Measurements from ENCODE around the gene C6orf136.
"Not testable (repeated sequence)": the region's sequence is repeated elsewhere in the genome, so short reads cannot be mapped to it uniquely, and the experiment has no call there.

Gene C6orf136

GRCh38 chr6:30646450-30647241, at the start of gene C6orf136:
TSS of gene C6orf136 (plus strand) at chr6:30647133. CDS start at chr6:30647232, 99 bp downstream.
- peak within 1 kb of the TSS; percentile 98 for H3K27ac ChIP-seq (ENCODE audit: low read depth, low read length)
- peaks cover 14% of the 10 kb centered on the region for H3K4me1 ChIP-seq (ENCODE audit: insufficient read depth, low read length)
- H3K36me3 ChIP-seq (ENCODE audit: insufficient read depth, low read length), result peaks cover 17% of the 10 kb centered on the region

GRCh38 chr6:30597315-30598144, 49.4 kb upstream of the C6orf136 start:
- H3K27ac ChIP-seq (ENCODE audit: low read depth, low read length); H3K4me1 ChIP-seq (ENCODE audit: insufficient read depth, low read length); H3K27me3 ChIP-seq (ENCODE audit: control insufficient read depth in 1 of 2, insufficient read depth in 2 of 2, low read length in 2 of 2); H3K9ac ChIP-seq (ENCODE audit: low read length); H3K4me3 ChIP-seq (ENCODE audit: low read depth in 1 of 2, low read length in 2 of 2); H3K9me3 ChIP-seq (ENCODE audit: low read length): not testable (repeated sequence)
- H3K36me3 ChIP-seq (ENCODE audit: insufficient read depth, low read length), result peaks cover 38% of the 10 kb centered on the region

More at GRCh38 chr6:30646450-30647241, at the start of gene C6orf136:
- no peaks in the 10 kb centered on the region for H3K9me3 ChIP-seq (ENCODE audit: low read length)
- peak within 1 kb of the TSS; percentile 85 for H3K9ac ChIP-seq (ENCODE audit: low read length)
- H3K27me3 ChIP-seq (ENCODE audit: control insufficient read depth in 1 of 2, insufficient read depth in 2 of 2, low read length in 2 of 2), result no peaks in the 10 kb centered on the region
- H3K4me3 ChIP-seq (ENCODE audit: low read depth in 1 of 2, low read length in 2 of 2), result peak within 1 kb of the TSS; percentile 72 to 86

- Histone ChIP-seq H3K9me3 (ENCODE audit: low read length) (no peaks in the 10 kb centered on the region), H3K27me3 (ENCODE audit: control insufficient read depth in 1 of 2, insufficient read depth in 2 of 2, low read length in 2 of 2) (no peaks in the 10 kb centered on the region), H3K4me3 (ENCODE audit: low read depth in 1 of 2, low read length in 2 of 2) (no peak overlapping the region), H3K27ac (ENCODE audit: low read depth, low read length) (no peak overlapping the region), H3K4me1 (ENCODE audit: insufficient read depth, low read length) (no peaks in the 10 kb centered on the region), H3K9ac (ENCODE audit: low read length) (no peak overlapping the region), H3K36me3 (ENCODE audit: insufficient read depth, low read length) (peaks cover 49% of the 10 kb centered on the region)
Measured at GRCh38 chr6:30598912-30599624, 47.9 kb upstream of the C6orf136 start.

- H3K9ac ChIP-seq (ENCODE audit: low read length), result no peak overlapping the region
- H3K9me3 ChIP-seq (ENCODE audit: low read length), result no peaks in the 10 kb centered on the region
- peaks cover 49% of the 10 kb centered on the region for H3K36me3 ChIP-seq (ENCODE audit: insufficient read depth, low read length)
- H3K27me3 ChIP-seq (ENCODE audit: control insufficient read depth in 1 of 2, insufficient read depth in 2 of 2, low read length in 2 of 2), result no peaks in the 10 kb centered on the region
- H3K4me3 ChIP-seq (ENCODE audit: low read depth in 1 of 2, low read length in 2 of 2), result no peak overlapping the region
- no peaks in the 10 kb centered on the region for H3K4me1 ChIP-seq (ENCODE audit: insufficient read depth, low read length)
- H3K27ac ChIP-seq (ENCODE audit: low read depth, low read length), result no peak overlapping the region
Measured at GRCh38 chr6:30599625-30600324, 47.2 kb upstream of the C6orf136 start.

- H3K4me3 ChIP-seq (ENCODE audit: low read depth in 1 of 2, low read length in 2 of 2), result no peak overlapping the region
- no peaks in the 10 kb centered on the region for H3K4me1 ChIP-seq (ENCODE audit: insufficient read depth, low read length)
- no peak overlapping the region for H3K9ac ChIP-seq (ENCODE audit: low read length)
- H3K9me3 ChIP-seq (ENCODE audit: low read length), result no peaks in the 10 kb centered on the region
- H3K27ac ChIP-seq (ENCODE audit: low read depth, low read length), result no peak overlapping the region
- H3K27me3 ChIP-seq (ENCODE audit: control insufficient read depth in 1 of 2, insufficient read depth in 2 of 2, low read length in 2 of 2), result no peaks in the 10 kb centered on the region
- peaks cover 53% of the 10 kb centered on the region for H3K36me3 ChIP-seq (ENCODE audit: insufficient read depth, low read length)
Measured at GRCh38 chr6:30600451-30600961, 46.4 kb upstream of the C6orf136 start.

- Histone ChIP-seq H3K36me3 (ENCODE audit: insufficient read depth, low read length) (peaks cover 62% of the 10 kb centered on the region), H3K4me3 (ENCODE audit: low read depth in 1 of 2, low read length in 2 of 2) (no peak overlapping the region), H3K9me3 (ENCODE audit: low read length) (no peaks in the 10 kb centered on the region), H3K27me3 (ENCODE audit: control insufficient read depth in 1 of 2, insufficient read depth in 2 of 2, low read length in 2 of 2) (no peaks in the 10 kb centered on the region), H3K9ac (ENCODE audit: low read length) (no peak overlapping the region), H3K4me1 (ENCODE audit: insufficient read depth, low read length) (no peaks in the 10 kb centered on the region), H3K27ac (ENCODE audit: low read depth, low read length) (no peak overlapping the region)
Measured at GRCh38 chr6:30601436-30601814, 45.5 kb upstream of the C6orf136 start.

GRCh38 chr6:30601815-30602641, 44.9 kb upstream of the C6orf136 start:
- no peaks in the 10 kb centered on the region for H3K27me3 ChIP-seq (ENCODE audit: control insufficient read depth in 1 of 2, insufficient read depth in 2 of 2, low read length in 2 of 2)
- H3K4me3 ChIP-seq (ENCODE audit: low read depth in 1 of 2, low read length in 2 of 2), result no peak overlapping the region
- H3K9ac ChIP-seq (ENCODE audit: low read length), result no peak overlapping the region
- H3K4me1 ChIP-seq (ENCODE audit: insufficient read depth, low read length), result no peaks in the 10 kb centered on the region
- H3K27ac ChIP-seq (ENCODE audit: low read depth, low read length), result no peak overlapping the region
- no peaks in the 10 kb centered on the region for H3K9me3 ChIP-seq (ENCODE audit: low read length)
- H3K36me3 ChIP-seq (ENCODE audit: insufficient read depth, low read length), result peaks cover 68% of the 10 kb centered on the region

GRCh38 chr6:30603961-30604360, 43.0 kb upstream of the C6orf136 start:
- Histone ChIP-seq H3K4me3 (ENCODE audit: low read depth in 1 of 2, low read length in 2 of 2) (no peak overlapping the region), H3K36me3 (ENCODE audit: insufficient read depth, low read length) (peaks cover 86% of the 10 kb centered on the region), H3K4me1 (ENCODE audit: insufficient read depth, low read length) (peaks cover under 1% of the 10 kb centered on the region), H3K9ac (ENCODE audit: low read length) (no peak overlapping the region), H3K9me3 (ENCODE audit: low read length) (no peaks in the 10 kb centered on the region), H3K27ac (ENCODE audit: low read depth, low read length) (no peak overlapping the region), H3K27me3 (ENCODE audit: control insufficient read depth in 1 of 2, insufficient read depth in 2 of 2, low read length in 2 of 2) (no peaks in the 10 kb centered on the region)

- no peak overlapping the region for H3K9ac ChIP-seq (ENCODE audit: low read length)
- no peak overlapping the region for H3K4me3 ChIP-seq (ENCODE audit: low read depth in 1 of 2, low read length in 2 of 2)
- no peaks in the 10 kb centered on the region for H3K27me3 ChIP-seq (ENCODE audit: control insufficient read depth in 1 of 2, insufficient read depth in 2 of 2, low read length in 2 of 2)
- H3K27ac ChIP-seq (ENCODE audit: low read depth, low read length), result no peak overlapping the region
- H3K36me3 ChIP-seq (ENCODE audit: insufficient read depth, low read length), result peaks cover 52% of the 10 kb centered on the region
- H3K9me3 ChIP-seq (ENCODE audit: low read length), result no peaks in the 10 kb centered on the region
- peaks cover 55% of the 10 kb centered on the region for H3K4me1 ChIP-seq (ENCODE audit: insufficient read depth, low read length)
Measured at GRCh38 chr6:30610065-30610464, 36.9 kb upstream of the C6orf136 start.

- H3K9ac ChIP-seq (ENCODE audit: low read length), result no peak overlapping the region
- H3K9me3 ChIP-seq (ENCODE audit: low read length), result no peaks in the 10 kb centered on the region
- no peak overlapping the region for H3K27ac ChIP-seq (ENCODE audit: low read depth, low read length)
- H3K36me3 ChIP-seq (ENCODE audit: insufficient read depth, low read length), result peaks cover 46% of the 10 kb centered on the region
- H3K4me1 ChIP-seq (ENCODE audit: insufficient read depth, low read length), result peaks cover 55% of the 10 kb centered on the region
- H3K27me3 ChIP-seq (ENCODE audit: control insufficient read depth in 1 of 2, insufficient read depth in 2 of 2, low read length in 2 of 2), result no peaks in the 10 kb centered on the region
- H3K4me3 ChIP-seq (ENCODE audit: low read depth in 1 of 2, low read length in 2 of 2), result no peak overlapping the region
Measured at GRCh38 chr6:30611150-30611855, 35.6 kb upstream of the C6orf136 start.

Measured in muscle layer of colon (tissue), 2 donors.